Pancreas (tissue), 10 donors: ENCODE results near the gene SEC14L6. TPM values are rescaled to one million over a fixed set of nuclear protein-coding genes. Genes with fewer than 3 reads are reported as not detected.

Source experiments
- ATAC-seq, 4 donors: fragments of 200-7000 bp; cut with Tn5 transposase; one replicate each; pipeline versions ENCODE4 v1.8.0 to v1.9.1; 2020; ENCODE audit warnings: mild to moderate bottlenecking in 4 of 4, moderate library complexity in 4 of 4
- DNase-seq, 6 donors: peaks; one replicate each; pipeline ENCODE4 v3.0.0-alpha.2; 2020
- FAIRE-seq: peaks from 2 replicates; lab custom pipeline; 2012; peaks lifted over from hg19 to GRCh38; lab: Jason Lieb, UNC
- H3K27ac ChIP-seq, 4 donors: fragments of 200-600 bp; sonication (generic); 1 replicate in 3 of 4; 2 replicates in 1 of 4; pipeline versions ENCODE4 v1.5.0 to v1.8.0; 2020
- H3K27me3 ChIP-seq, 4 donors: fragments of 200-600 bp; one replicate each; pipeline ENCODE4 v1.8.0; 2021
- H3K36me3 ChIP-seq, 3 donors: fragments of 200-600 bp; sonication (generic) in 1 of 3; one replicate each; pipeline versions ENCODE4 v1.5.0 to v1.8.0; 2020 to 2021
- H3K4me1 ChIP-seq, 3 donors: fragments of 200-600 bp; one replicate each; pipeline ENCODE4 v1.8.0; 2021
- H3K4me3 ChIP-seq, 4 donors: fragments of 200-600 bp; sonication (generic) in 2 of 4; one replicate each; pipeline versions ENCODE4 v1.5.0 to v1.8.0; 2020 to 2021
- H3K9me3 ChIP-seq, 4 donors: fragments of 200-600 bp; one replicate each; pipeline ENCODE4 v1.8.0; 2021
- WGBS, 2 donors: extraction: QIAGEN DNeasy Blood & Tissue Kit; methylation state at CpG; one replicate each; pipeline ENCODE4 v1.1.7; 2013; 5-methylcytosine and 5-hydroxymethylcytosine counted together
- intact Hi-C, 3 donors: fragments of 100-400 bp; cut with DNase I; formaldehyde crosslinking; loops; one replicate each; pipeline versions ENCODE4 v1.11.1 to v1.14.2; 2022
- polyA plus RNA-seq, 2 donors: library from polyadenylated mRNA; stranded (reverse); fragments of 200-250 nt; gene quantifications; one replicate each; pipeline ENCODE4 v1.2.3, GENCODE V29; 2013
- total RNA-seq, 6 donors: library from RNA; stranded (reverse); fragmentation: NEBNext Ultra II Directional in 4 of 6; extraction: Animal tissue kit (Norgen Biotek cat#: 25700) in 4 of 6; gene quantifications; one replicate each; pipeline versions ENCODE4 v1.2.1 to v1.2.4, GENCODE V29; 2021 to 2023
- TF ChIP-seq, protein P1 (sequence below), 4 donors: fragments of 200-600 bp; sonication (generic) in 3 of 4; IDR thresholded peaks; one replicate each; pipeline versions ENCODE4 v1.5.0 to v1.8.0; 2021; ENCODE audit warnings: antibody characterized with exemption in 4 of 4
- donor health status: healthy with polysubstance abuse.
- donor health status: DM: no; HTN: no; CAD: no; lungs with moderate emphysema.
- donor health status: DM: no; HTN: no; CAD: no.
- donor health status: control.
- donor health status: control.
- donor health status: Bipolar disorder and iron deficiency.
- donor health status: DM: yes; HTN: yes; CAD: no.
- donor health status: DM: no; HTN: no; CAD: no.
- donor health status: DM: no; HTN: no; CAD: no.
- donor health status: DM: yes; HTN: yes; CAD: no.

SEC14L6 gene
- total and polyA plus RNA-seq, 8 donors: 0.51 to 6.0 (median 2.9) TPM

DNA sequence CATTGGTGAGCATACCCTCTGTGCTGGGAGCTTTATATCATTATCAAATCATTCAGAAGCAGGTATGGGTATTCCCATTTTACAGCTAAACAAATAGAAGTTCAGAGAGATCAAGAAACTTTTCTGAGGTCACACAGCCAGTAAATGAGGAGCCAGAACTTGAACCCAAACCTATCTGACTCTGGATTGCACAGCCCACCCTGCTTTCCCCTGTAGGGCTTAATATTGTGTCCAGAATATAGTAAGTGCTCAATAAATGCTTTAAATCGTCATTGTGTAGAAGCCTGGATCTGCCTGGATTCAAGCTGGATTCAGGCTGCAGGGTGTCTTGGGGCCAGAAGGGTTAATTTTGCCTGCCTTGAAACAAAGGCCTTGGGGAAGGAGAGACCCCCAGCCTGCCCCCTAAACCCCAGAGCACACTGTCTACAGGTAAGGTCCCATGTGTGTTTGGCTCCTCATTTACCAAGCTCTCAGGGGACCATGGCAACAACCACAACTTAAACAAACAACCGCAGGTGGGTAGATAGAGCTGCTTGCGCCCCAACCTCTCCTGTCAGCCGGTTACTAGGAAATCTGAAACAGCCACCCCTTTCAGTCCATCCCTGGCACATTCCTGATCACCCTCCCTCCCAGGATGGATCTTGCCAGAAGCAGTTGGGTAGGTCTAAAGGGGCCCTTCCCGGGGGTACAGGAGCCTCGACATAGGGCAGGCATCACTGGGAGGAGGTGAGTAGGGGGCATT, 71.7 kb downstream of the SEC14L6 start:
- Histone ChIP-seq H3K4me3 (no peak overlapping the region), H3K27ac (no peak overlapping the region), H3K36me3 (no peaks in the 10 kb centered on the region), H3K4me1 (no peaks in the 10 kb centered on the region), H3K27me3 (no peaks in the 10 kb centered on the region), H3K9me3 (no peaks in the 10 kb centered on the region)
- ATAC-seq (peak; percentile 48 to 91 (median 82)), FAIRE-seq (no peak), DNase-seq (peak in 1 of 6 donors; percentile 26)
- intact Hi-C loops: no loop called here
- WGBS, 2 donors: 27 to 30% methylated on average over 6 of the region's 6 CpGs
- TF ChIP-seq, protein P1, sequence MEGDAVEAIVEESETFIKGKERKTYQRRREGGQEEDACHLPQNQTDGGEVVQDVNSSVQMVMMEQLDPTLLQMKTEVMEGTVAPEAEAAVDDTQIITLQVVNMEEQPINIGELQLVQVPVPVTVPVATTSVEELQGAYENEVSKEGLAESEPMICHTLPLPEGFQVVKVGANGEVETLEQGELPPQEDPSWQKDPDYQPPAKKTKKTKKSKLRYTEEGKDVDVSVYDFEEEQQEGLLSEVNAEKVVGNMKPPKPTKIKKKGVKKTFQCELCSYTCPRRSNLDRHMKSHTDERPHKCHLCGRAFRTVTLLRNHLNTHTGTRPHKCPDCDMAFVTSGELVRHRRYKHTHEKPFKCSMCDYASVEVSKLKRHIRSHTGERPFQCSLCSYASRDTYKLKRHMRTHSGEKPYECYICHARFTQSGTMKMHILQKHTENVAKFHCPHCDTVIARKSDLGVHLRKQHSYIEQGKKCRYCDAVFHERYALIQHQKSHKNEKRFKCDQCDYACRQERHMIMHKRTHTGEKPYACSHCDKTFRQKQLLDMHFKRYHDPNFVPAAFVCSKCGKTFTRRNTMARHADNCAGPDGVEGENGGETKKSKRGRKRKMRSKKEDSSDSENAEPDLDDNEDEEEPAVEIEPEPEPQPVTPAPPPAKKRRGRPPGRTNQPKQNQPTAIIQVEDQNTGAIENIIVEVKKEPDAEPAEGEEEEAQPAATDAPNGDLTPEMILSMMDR (IDR thresholded peaks at IDR 0.05): no peak

DNA sequence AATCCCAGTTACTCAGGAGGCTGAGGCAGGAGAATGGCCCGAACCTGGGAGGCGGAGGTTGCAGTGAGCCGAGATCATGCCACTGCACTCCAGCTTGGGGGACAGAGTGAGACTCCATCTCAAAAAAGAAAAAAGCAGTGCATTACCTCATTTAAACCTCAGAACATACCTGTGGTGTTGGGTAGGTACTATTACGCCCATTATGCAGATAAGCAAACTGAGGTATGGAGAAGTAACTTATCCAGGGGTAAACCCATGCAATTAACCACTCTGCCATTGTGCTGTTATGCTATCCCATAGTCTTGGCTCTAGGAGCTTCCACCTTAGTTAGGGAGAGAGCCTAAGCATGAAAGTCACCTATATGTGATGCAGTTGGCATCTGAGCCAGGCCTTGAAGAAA, 72.4 kb downstream of the SEC14L6 start:
- intact Hi-C loops: no loop called here
- 85 to 94% methylated on average over 4 of the region's 4 CpGs for WGBS, 2 donors
- H3K27me3 ChIP-seq: no peaks in the 10 kb centered on the region
- DNase-seq (no peak), ATAC-seq (no peak), FAIRE-seq (no peak)
- no peak overlapping the region for H3K27ac ChIP-seq
- no peaks in the 10 kb centered on the region for H3K36me3 ChIP-seq
- no peak overlapping the region for H3K4me3 ChIP-seq
- H3K9me3 ChIP-seq: no peaks in the 10 kb centered on the region
- H3K4me1 ChIP-seq: no peaks in the 10 kb centered on the region
- TF ChIP-seq, protein P1 (IDR thresholded peaks at IDR 0.05): no peak

DNA sequence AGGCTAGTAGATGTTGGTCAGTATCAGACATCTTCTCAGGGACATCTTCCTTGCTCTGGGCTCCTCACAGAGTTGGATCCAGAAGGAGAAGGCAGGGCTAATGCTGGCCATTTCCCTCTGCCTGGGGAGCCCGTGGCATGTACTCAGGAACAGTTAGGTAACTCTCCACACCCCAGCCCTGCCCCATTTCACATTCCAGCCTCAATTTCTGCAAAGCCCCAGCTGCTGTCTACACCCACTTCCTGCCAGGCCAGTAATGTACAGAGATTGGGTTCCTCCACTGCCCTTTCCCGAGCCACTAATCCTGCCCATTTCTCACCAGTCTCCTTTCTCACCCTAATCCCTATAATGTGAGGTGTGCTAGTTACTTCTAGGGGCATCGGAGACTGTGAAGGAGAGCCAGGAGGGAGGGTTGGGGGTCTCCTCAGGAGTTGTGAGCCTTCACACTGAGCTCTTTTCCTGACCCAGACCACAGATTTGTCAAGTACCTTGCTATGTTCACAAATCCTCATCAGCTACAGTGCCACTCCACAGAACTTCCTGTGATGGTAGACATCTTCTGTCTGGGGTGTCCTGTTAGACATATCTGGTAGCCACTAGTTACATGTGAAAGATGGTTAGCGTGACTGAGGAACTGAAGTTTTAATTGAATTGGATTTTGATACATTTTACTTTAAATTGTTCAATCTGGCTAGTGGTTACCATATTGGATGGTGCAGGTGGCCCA, 73.4 kb downstream of the SEC14L6 start:
- Histone ChIP-seq H3K9me3 (no peaks in the 10 kb centered on the region), H3K27ac (no peak overlapping the region), H3K4me3 (no peak overlapping the region), H3K36me3 (no peaks in the 10 kb centered on the region), H3K4me1 (no peaks in the 10 kb centered on the region), H3K27me3 (no peaks in the 10 kb centered on the region)
- ATAC-seq: no peak
- DNase-seq: no peak
- FAIRE-seq: no peak
- intact Hi-C loops: no loop called here
- TF ChIP-seq, protein P1 (IDR thresholded peaks at IDR 0.05): no peak
- WGBS, 2 donors: 77 to 82% methylated on average over 4 of the region's 4 CpGs

Other genes with a start within 250 kb of the SEC14L6 start
- gene TBC1D10A, start 219.8 kb downstream of the SEC14L6 start, total RNA-seq: 10 to 100 TPM in 1 of 6 donors, 1 to 10 TPM in 5; 4.0 to 14.1 (median 7.4) TPM
- 10 to 100 TPM; 12.4 to 19.4 TPM for gene TBC1D10A, start 219.8 kb downstream of the SEC14L6 start, polyA plus RNA-seq
- gene SF3A1, start 189.8 kb downstream of the SEC14L6 start, total RNA-seq: 100 to 1,000 TPM in 1 of 6 donors, 10 to 100 TPM in 5; 77.2 to 102 (median 95.4) TPM
- gene SF3A1, start 189.8 kb downstream of the SEC14L6 start, polyA plus RNA-seq: 10 to 100 TPM; 19.2 to 21.6 TPM
- 1 to 10 TPM; 1.1 to 2.6 (median 1.2) TPM for gene CCDC157, start 189.7 kb downstream of the SEC14L6 start, total RNA-seq
- 1 to 10 TPM; 5.3 to 8.2 TPM for gene CCDC157, start 189.7 kb downstream of the SEC14L6 start, polyA plus RNA-seq
- 10 to 100 TPM in 2 of 6 donors, 1 to 10 TPM in 4; 6.0 to 11.6 (median 8.9) TPM for gene RNF215, start 159.3 kb downstream of the SEC14L6 start, total RNA-seq
- gene RNF215, start 159.3 kb downstream of the SEC14L6 start, polyA plus RNA-seq: 10 to 100 TPM in 1 of 2 donors, 1 to 10 TPM in 1; 9.9 to 13.9 TPM
- gene SEC14L2, start 149.7 kb downstream of the SEC14L6 start, total RNA-seq: 1 to 10 TPM; 2.6 to 6.6 (median 3.6) TPM
- 1 to 10 TPM; 3.6 to 5.1 TPM for gene SEC14L2, start 149.7 kb downstream of the SEC14L6 start, polyA plus RNA-seq
- gene MTFP1, start 121.0 kb downstream of the SEC14L6 start, total RNA-seq: 10 to 100 TPM in 1 of 6 donors, 1 to 10 TPM in 5; 3.2 to 11.6 (median 8.0) TPM
- gene MTFP1, start 121.0 kb downstream of the SEC14L6 start, polyA plus RNA-seq: 10 to 100 TPM; 13.1 to 15.7 TPM
- not detected for gene SEC14L3, start 74.7 kb downstream of the SEC14L6 start, total RNA-seq
- gene SEC14L3, start 74.7 kb downstream of the SEC14L6 start, polyA plus RNA-seq: under 1 TPM in 1 of 2 donors, not detected in 1; 0.05 TPM
- 1 to 10 TPM in 1 of 6 donors, under 1 TPM in 2, not detected in 3; 0.12 to 1.4 (median 0.12) TPM for gene SEC14L4, start 41.0 kb downstream of the SEC14L6 start, total RNA-seq
- gene SEC14L4, start 41.0 kb downstream of the SEC14L6 start, polyA plus RNA-seq: under 1 TPM; 0.33 to 0.46 TPM
- gene GAL3ST1, start 27.9 kb upstream of the SEC14L6 start, total RNA-seq: 1 to 10 TPM; 2.2 to 6.6 (median 3.4) TPM
- 1 to 10 TPM; 8.1 to 8.5 TPM for gene GAL3ST1, start 27.9 kb upstream of the SEC14L6 start, polyA plus RNA-seq
- gene PES1, start 45.2 kb upstream of the SEC14L6 start, total RNA-seq: 10 to 100 TPM; 33.8 to 66.9 (median 36.7) TPM
- 10 to 100 TPM; 54.1 to 55.8 TPM for gene PES1, start 45.2 kb upstream of the SEC14L6 start, polyA plus RNA-seq
- gene TCN2, start 60.4 kb upstream of the SEC14L6 start, total RNA-seq: 10 to 100 TPM in 1 of 6 donors, 1 to 10 TPM in 5; 3.6 to 10.0 (median 5.9) TPM
- gene TCN2, start 60.4 kb upstream of the SEC14L6 start, polyA plus RNA-seq: 1 to 10 TPM; 5.4 to 6.8 TPM
- gene SLC35E4, start 89.0 kb upstream of the SEC14L6 start, total RNA-seq: 1 to 10 TPM in 5 of 6 donors, under 1 TPM in 1; 0.90 to 1.7 (median 1.3) TPM
- 1 to 10 TPM; 1.0 to 1.1 TPM for gene SLC35E4, start 89.0 kb upstream of the SEC14L6 start, polyA plus RNA-seq
- 1 to 10 TPM; 2.2 to 6.5 (median 3.4) TPM for gene DUSP18, start 121.1 kb upstream of the SEC14L6 start, total RNA-seq
- gene DUSP18, start 121.1 kb upstream of the SEC14L6 start, polyA plus RNA-seq: 1 to 10 TPM; 2.2 to 2.5 TPM
- gene OSBP2, start 148.1 kb upstream of the SEC14L6 start, total RNA-seq: 1 to 10 TPM; 2.3 to 3.3 (median 2.6) TPM
- 1 to 10 TPM; 1.9 to 2.9 TPM for gene OSBP2, start 148.1 kb upstream of the SEC14L6 start, polyA plus RNA-seq